ENCODE measurements around the gene EIF4G3.
"Not testable (repeated sequence)": the region's sequence is repeated elsewhere in the genome, so short reads cannot be mapped to it uniquely, and the experiment has no call there.

Gene EIF4G3

DNA sequence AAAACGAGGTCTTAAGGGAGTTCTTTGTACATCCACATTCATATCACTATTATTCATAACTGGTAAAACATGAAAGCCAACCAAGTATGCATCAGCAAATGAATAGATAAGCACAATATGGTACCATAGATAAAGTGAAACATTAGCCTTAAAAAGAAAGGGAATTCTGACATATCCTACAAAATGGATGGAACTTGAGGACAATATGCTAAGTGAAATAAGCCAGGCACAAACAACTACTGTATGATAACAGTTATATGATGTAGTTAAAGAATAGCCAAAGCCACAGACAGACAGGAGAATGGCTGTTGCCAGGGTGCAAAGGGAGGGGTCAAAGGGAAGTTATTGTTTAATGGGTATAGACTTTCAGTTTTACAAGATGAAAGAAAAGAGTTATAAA is 148.9 kb downstream of the EIF4G3 start:
- H3K27me3 ChIP-seq, result no peaks in the 10 kb centered on the region
- H3K27ac ChIP-seq, result no peak overlapping the region
- no peaks in the 10 kb centered on the region for H3K36me3 ChIP-seq
- TF ChIP-seq, protein P1, sequence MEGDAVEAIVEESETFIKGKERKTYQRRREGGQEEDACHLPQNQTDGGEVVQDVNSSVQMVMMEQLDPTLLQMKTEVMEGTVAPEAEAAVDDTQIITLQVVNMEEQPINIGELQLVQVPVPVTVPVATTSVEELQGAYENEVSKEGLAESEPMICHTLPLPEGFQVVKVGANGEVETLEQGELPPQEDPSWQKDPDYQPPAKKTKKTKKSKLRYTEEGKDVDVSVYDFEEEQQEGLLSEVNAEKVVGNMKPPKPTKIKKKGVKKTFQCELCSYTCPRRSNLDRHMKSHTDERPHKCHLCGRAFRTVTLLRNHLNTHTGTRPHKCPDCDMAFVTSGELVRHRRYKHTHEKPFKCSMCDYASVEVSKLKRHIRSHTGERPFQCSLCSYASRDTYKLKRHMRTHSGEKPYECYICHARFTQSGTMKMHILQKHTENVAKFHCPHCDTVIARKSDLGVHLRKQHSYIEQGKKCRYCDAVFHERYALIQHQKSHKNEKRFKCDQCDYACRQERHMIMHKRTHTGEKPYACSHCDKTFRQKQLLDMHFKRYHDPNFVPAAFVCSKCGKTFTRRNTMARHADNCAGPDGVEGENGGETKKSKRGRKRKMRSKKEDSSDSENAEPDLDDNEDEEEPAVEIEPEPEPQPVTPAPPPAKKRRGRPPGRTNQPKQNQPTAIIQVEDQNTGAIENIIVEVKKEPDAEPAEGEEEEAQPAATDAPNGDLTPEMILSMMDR (IDR thresholded peaks at IDR 0.05), result no peak
- H3K4me3 ChIP-seq, result no peak overlapping the region
- intact Hi-C loops (cut with DNase I; ENCODE audit: low total_unique reads), result no loop called here
- DNase-seq, result no peak
- no peaks in the 10 kb centered on the region for H3K9me3 ChIP-seq
- peaks cover 0 to 11% (median 3%) of the 10 kb centered on the region in 4 donors for H3K4me1 ChIP-seq

DNA sequence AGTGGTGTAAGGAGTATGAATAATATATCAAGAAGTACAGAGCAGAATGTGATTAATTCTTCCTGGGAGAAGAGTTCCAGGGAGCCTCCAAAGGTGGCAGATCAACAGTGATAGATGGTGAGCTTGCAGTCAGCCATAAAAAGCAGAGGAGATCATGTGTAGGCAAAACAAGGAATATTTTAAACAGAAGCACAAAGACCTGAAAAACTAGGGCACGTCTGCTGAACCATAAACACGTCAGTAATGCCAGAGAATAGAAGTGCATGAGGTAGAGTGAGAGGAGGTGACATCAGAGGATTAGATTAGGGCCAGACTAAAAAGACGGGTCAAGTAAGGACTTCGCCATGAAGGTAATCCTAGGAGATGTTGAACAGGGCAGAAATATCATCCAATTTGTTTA is 151.8 kb downstream of the EIF4G3 start:
- TF ChIP-seq, protein P1 (IDR thresholded peaks at IDR 0.05), result no peak
- no peak for DNase-seq
- Histone ChIP-seq H3K9me3 (no peaks in the 10 kb centered on the region), H3K4me3 (no peak overlapping the region), H3K27me3 (no peaks in the 10 kb centered on the region), H3K27ac (no peak overlapping the region), H3K36me3 (no peaks in the 10 kb centered on the region), H3K4me1 (peaks cover 0 to 20% (median 11%) of the 10 kb centered on the region in 4 donors)
- intact Hi-C loops (cut with DNase I; ENCODE audit: low total_unique reads), result no loop called here

DNA sequence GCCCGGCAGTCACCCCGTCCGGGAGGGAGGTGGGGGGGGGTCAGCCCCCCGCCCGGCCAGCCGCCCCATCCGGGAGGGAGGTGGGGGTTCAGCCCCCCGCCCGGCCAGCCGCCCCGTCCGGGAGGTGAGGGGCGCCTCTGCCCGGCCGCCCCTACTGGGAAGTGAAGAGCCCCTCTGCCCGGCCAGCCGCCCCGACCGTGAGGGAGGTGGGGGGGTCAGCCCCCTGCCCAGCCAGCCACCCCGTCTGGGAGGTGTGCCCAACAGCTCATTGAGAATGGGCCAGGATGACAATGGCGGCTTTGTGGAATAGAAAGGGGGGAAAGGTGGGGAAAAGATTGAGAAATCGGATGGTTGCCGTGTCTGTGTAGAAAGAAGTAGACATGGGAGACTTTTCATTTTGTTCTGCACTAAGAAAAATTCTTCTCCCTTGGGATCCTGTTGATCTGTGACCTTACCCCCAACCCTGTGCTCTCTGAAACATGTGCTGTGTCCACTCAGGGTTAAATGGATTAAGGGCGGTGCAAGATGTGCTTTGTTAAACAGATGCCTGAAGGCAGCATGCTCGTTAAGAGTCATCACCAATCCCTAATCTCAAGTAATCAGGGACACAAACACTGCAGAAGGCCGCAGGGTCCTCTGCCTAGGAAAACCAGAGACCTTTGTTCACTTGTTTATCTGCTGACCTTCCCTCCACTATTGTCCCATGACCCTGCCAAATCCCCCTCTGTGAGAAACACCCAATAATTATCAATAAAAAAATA is 152.4 kb downstream of the EIF4G3 start:
- H3K27ac ChIP-seq; H3K9me3 ChIP-seq; H3K36me3 ChIP-seq; intact Hi-C loops (cut with DNase I; ENCODE audit: low total_unique reads); H3K4me3 ChIP-seq; H3K27me3 ChIP-seq; DNase-seq: not testable (repeated sequence)
- H3K4me1 ChIP-seq, result peaks cover 0 to 20% (median 11%) of the 10 kb centered on the region in 4 donors

- H3K4me1 ChIP-seq, result peaks cover 0 to 20% (median 11%) of the 10 kb centered on the region in 4 donors
- peak overlapping the region; percentile 71 to 80 for H3K27ac ChIP-seq
- intact Hi-C loops (cut with DNase I; ENCODE audit: low total_unique reads), result no loop called here
- TF ChIP-seq, protein P1 (IDR thresholded peaks at IDR 0.05), result no peak
- no peaks in the 10 kb centered on the region for H3K27me3 ChIP-seq
- H3K36me3 ChIP-seq, result no peaks in the 10 kb centered on the region
- H3K9me3 ChIP-seq, result no peaks in the 10 kb centered on the region
- peak; percentile 62 to 68 for DNase-seq
- peak overlapping the region in 1 of 2 donors; percentile 9 for H3K4me3 ChIP-seq
Measured at GRCh38 chr1:21022279-21023040, 154.2 kb downstream of the EIF4G3 start.

DNA sequence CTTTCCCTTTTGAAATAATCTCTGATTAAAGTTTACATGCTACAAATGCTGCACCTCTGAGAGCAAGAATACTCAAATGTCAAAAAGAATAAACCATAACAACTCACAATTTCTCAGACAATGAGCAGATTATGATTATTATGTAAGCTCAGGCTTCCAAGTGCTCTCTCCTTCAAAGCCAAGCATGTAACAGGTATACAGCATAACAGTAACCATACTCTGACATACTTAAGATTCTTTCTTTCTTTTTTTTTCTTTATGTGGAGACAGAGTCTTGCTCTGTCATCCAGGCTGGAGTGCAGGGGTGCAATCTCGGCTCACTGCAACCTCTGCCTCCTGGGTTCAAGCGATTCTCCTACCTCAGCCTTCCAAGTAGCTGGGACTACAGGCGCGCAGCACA is 155.4 kb downstream of the EIF4G3 start:
- intact Hi-C loops (cut with DNase I; ENCODE audit: low total_unique reads), result no loop called here
- no peaks in the 10 kb centered on the region for H3K9me3 ChIP-seq
- H3K27ac ChIP-seq, result peak overlapping the region; percentile 71 to 80
- no peak for DNase-seq
- TF ChIP-seq, protein P1 (IDR thresholded peaks at IDR 0.05), result no peak
- no peaks in the 10 kb centered on the region for H3K36me3 ChIP-seq
- H3K4me3 ChIP-seq, result no peak overlapping the region
- no peaks in the 10 kb centered on the region for H3K27me3 ChIP-seq
- peaks cover 0 to 20% (median 11%) of the 10 kb centered on the region in 4 donors for H3K4me1 ChIP-seq

- Histone ChIP-seq H3K4me1 (peaks cover 0 to 20% (median 11%) of the 10 kb centered on the region in 4 donors), H3K4me3 (no peak overlapping the region), H3K27ac (peak overlapping the region in 1 of 2 donors; percentile 80), H3K9me3 (no peaks in the 10 kb centered on the region), H3K27me3 (no peaks in the 10 kb centered on the region), H3K36me3 (no peaks in the 10 kb centered on the region)
- intact Hi-C loops (cut with DNase I; ENCODE audit: low total_unique reads), result no loop called here
- DNase-seq, result no peak
- TF ChIP-seq, protein P1 (IDR thresholded peaks at IDR 0.05), result no peak
Measured at GRCh38 chr1:21020151-21020550, 156.5 kb downstream of the EIF4G3 start.

Measured in tibial artery (tissue), 4 donors.